ENCODE data around the gene CHAC1.

The CHAC1 gene

DNA sequence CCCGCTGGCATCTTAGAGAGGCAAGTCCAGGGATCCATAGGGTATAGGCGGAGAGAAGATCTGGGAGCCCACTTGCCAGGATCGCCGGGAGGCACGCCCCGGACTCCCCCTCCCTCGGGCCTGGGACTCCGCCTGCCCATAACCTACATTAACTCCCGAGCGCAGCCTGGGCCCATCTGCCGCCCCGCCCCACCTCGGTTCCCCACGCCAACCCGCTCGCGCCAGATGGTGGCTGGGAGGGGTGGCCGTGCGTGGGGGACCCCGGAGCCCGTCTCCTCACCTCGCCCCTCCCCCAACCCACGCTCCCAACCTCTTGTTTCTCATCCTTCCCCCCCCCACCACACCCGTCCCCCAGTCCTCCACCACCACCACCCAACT, 25.8 kb upstream of the CHAC1 start:
- Histone ChIP-seq H3K27me3 (ENCODE audit: insufficient read depth, poor library complexity, severe bottlenecking) (peaks cover 39% of the 10 kb centered on the region), H3K27ac (replicated peaks) (no peak overlapping the region), H3K4me3 (replicated peaks; ENCODE audit: insufficient read depth, low read length) (no peak overlapping the region)
- TF ChIP-seq GABPA (IDR thresholded peaks at IDR 0.05; ENCODE audit: low read depth) (no peak), POLR2AphosphoS5 (IDR thresholded peaks at IDR 0.05; ENCODE audit: low read depth) (no peak), SPI1 (IDR thresholded peaks at IDR 0.05; ENCODE audit: borderline replicate concordance, low read depth) (no peak)
- TF ChIP-seq, protein P1, sequence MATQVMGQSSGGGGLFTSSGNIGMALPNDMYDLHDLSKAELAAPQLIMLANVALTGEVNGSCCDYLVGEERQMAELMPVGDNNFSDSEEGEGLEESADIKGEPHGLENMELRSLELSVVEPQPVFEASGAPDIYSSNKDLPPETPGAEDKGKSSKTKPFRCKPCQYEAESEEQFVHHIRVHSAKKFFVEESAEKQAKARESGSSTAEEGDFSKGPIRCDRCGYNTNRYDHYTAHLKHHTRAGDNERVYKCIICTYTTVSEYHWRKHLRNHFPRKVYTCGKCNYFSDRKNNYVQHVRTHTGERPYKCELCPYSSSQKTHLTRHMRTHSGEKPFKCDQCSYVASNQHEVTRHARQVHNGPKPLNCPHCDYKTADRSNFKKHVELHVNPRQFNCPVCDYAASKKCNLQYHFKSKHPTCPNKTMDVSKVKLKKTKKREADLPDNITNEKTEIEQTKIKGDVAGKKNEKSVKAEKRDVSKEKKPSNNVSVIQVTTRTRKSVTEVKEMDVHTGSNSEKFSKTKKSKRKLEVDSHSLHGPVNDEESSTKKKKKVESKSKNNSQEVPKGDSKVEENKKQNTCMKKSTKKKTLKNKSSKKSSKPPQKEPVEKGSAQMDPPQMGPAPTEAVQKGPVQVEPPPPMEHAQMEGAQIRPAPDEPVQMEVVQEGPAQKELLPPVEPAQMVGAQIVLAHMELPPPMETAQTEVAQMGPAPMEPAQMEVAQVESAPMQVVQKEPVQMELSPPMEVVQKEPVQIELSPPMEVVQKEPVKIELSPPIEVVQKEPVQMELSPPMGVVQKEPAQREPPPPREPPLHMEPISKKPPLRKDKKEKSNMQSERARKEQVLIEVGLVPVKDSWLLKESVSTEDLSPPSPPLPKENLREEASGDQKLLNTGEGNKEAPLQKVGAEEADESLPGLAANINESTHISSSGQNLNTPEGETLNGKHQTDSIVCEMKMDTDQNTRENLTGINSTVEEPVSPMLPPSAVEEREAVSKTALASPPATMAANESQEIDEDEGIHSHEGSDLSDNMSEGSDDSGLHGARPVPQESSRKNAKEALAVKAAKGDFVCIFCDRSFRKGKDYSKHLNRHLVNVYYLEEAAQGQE (IDR thresholded peaks at IDR 0.05; ENCODE audit: insufficient replicate concordance, low read depth) = no peak
- TF ChIP-seq, protein P2, sequence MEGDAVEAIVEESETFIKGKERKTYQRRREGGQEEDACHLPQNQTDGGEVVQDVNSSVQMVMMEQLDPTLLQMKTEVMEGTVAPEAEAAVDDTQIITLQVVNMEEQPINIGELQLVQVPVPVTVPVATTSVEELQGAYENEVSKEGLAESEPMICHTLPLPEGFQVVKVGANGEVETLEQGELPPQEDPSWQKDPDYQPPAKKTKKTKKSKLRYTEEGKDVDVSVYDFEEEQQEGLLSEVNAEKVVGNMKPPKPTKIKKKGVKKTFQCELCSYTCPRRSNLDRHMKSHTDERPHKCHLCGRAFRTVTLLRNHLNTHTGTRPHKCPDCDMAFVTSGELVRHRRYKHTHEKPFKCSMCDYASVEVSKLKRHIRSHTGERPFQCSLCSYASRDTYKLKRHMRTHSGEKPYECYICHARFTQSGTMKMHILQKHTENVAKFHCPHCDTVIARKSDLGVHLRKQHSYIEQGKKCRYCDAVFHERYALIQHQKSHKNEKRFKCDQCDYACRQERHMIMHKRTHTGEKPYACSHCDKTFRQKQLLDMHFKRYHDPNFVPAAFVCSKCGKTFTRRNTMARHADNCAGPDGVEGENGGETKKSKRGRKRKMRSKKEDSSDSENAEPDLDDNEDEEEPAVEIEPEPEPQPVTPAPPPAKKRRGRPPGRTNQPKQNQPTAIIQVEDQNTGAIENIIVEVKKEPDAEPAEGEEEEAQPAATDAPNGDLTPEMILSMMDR (IDR thresholded peaks at IDR 0.05; ENCODE audit: insufficient read depth, low read length) = no peak
- DNase-seq (ENCODE audit: low read depth in 1 of 2, low spot score in 1 of 2) = no peak

GRCh38 chr15:40927873-40928806, 25.1 kb upstream of the CHAC1 start:
- peak in 1 of 2 experiments; percentile 29 for DNase-seq (ENCODE audit: low read depth in 1 of 2, low spot score in 1 of 2)
- peaks cover 39% of the 10 kb centered on the region for H3K27me3 ChIP-seq (ENCODE audit: insufficient read depth, poor library complexity, severe bottlenecking)
- peak overlapping the region; percentile 32 for H3K4me3 ChIP-seq (replicated peaks; ENCODE audit: insufficient read depth, low read length)
- no peak for TF ChIP-seq SPI1 (IDR thresholded peaks at IDR 0.05; ENCODE audit: borderline replicate concordance, low read depth)
- no peak for TF ChIP-seq GABPA (IDR thresholded peaks at IDR 0.05; ENCODE audit: low read depth)
- TF ChIP-seq, protein P1 (IDR thresholded peaks at IDR 0.05; ENCODE audit: insufficient replicate concordance, low read depth) = no peak
- TF ChIP-seq POLR2AphosphoS5 (IDR thresholded peaks at IDR 0.05; ENCODE audit: low read depth) = no peak
- TF ChIP-seq, protein P2 (IDR thresholded peaks at IDR 0.05; ENCODE audit: insufficient read depth, low read length) = no peak
- no peak overlapping the region for H3K27ac ChIP-seq (replicated peaks)

GRCh38 chr15:40928821-40929659, 24.2 kb upstream of the CHAC1 start, which contains the start of gene DLL4:
DLL4 (plus strand) TSS chr15:40929340; CDS start chr15:40929669, 329 bp downstream.
- Histone ChIP-seq H3K27me3 (ENCODE audit: insufficient read depth, poor library complexity, severe bottlenecking) (peaks cover 39% of the 10 kb centered on the region), H3K27ac (replicated peaks) (no peak within 1 kb of the TSS), H3K4me3 (replicated peaks; ENCODE audit: insufficient read depth, low read length) (peak within 1 kb of the TSS; percentile 32)
- TF ChIP-seq, protein P2 (IDR thresholded peaks at IDR 0.05; ENCODE audit: insufficient read depth, low read length) = no peak
- TF ChIP-seq GABPA (IDR thresholded peaks at IDR 0.05; ENCODE audit: low read depth) = no peak
- no peak for TF ChIP-seq SPI1 (IDR thresholded peaks at IDR 0.05; ENCODE audit: borderline replicate concordance, low read depth)
- TF ChIP-seq, protein P1 (IDR thresholded peaks at IDR 0.05; ENCODE audit: insufficient replicate concordance, low read depth) = no peak
- no peak for TF ChIP-seq POLR2AphosphoS5 (IDR thresholded peaks at IDR 0.05; ENCODE audit: low read depth)
- peak in 1 of 2 experiments; percentile 48 for DNase-seq (ENCODE audit: low read depth in 1 of 2, low spot score in 1 of 2)

Data from HL-60 (cell line).